HG03520 (cell line): ENCODE data around the gene LMAN2L.

Experiments
- ATAC-seq: cut with Tn5 transposase; IDR thresholded peaks from one replicate; pipeline ENCODE4 v1.9.1; 2021; ENCODE audit warnings: mild to moderate bottlenecking, moderate library complexity; ENCODE audit not compliant: unreplicated experiment

The LMAN2L gene

DNA sequence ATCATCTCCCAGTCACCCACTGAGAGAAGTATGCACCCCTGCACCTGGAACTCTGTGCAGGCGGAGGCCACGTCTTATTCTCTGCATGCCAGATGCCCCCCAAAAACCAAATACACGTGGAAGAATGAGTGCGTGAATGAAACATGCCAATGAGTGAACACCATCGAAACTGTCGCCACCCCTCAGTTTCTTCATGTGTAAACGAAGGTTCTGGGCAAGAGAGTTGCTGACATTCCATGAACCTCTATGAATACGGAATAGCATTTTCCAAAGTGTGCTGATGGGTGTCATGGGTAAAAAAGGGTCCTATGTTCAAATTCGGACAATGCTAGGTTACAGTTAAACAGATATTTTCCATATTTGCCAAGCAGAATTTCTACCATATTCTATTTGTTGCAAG, 77.5 kb downstream of the LMAN2L start:
- no peak for ATAC-seq

DNA sequence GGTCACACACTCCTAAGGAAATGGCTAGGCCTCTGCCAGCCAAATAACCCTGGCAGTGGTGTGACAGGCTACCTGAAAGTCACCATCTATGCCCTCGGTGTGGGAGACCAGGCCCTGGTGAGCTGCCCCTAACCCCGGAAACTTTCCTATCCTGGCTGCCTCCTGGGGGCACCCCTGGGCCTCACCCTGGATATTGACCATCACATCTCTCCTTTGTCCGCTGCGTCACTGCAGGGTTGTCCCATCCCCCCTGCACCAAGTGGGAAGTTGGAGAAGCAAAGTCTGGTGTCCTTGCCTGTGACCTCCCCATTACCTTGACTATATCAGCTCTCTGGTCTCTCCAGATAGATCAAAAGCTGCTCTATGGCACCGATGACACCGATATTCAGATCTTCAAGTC, 78.5 kb downstream of the LMAN2L start:
- ATAC-seq: no peak

DNA sequence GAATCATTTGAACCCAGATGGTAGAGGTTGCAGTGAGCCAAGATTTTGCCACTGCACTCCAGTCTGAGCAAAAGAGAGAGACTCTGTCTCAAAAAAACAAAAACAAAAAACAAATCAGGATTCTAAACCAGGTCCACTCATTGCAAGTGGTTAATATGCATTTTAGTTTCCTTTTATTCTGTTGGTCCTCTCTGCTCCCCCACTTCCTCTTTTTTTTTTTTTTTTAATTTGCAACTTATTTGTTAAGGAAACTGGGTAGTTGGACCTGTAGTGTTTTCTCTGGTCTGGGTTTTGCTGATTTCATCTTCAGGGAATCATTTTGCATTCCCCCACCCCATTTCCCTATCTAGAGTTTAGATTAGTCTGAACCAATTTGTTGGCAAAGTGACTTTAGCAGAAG, 83.3 kb downstream of the LMAN2L start:
- ATAC-seq: no peak
